Measurements from ENCODE around the gene PRMT1.

Gene PRMT1

GRCh38 chr19:49678985-49679770 lies 2.1 kb downstream of the PRMT1 start:
- Histone ChIP-seq H3K79me2 (ENCODE audit: insufficient read depth, low read length) (peaks cover 31% of the 10 kb centered on the region), H3K9me3 (ENCODE audit: low read length) (no peaks in the 10 kb centered on the region), H3K27ac (ENCODE audit: low read depth, low read length, poor library complexity, severe bottlenecking) (peak overlapping the region; percentile 37), H3K27me3 (ENCODE audit: insufficient read depth, low read length) (no peaks in the 10 kb centered on the region), H3K4me2 (ENCODE audit: low read length) (peak overlapping the region; percentile 90), H3K4me3 (ENCODE audit: low read depth, low read length, poor library complexity, severe bottlenecking) (peak overlapping the region; percentile 89), H3F3A (ENCODE audit: insufficient read depth, low read length) (no peaks in the 10 kb centered on the region), H2AFZ (ENCODE audit: low read length) (no peak overlapping the region), H3K4me1 (ENCODE audit: insufficient read depth, low read length, severe bottlenecking) (peaks cover 46% of the 10 kb centered on the region), H3K9me2 (ENCODE audit: low read depth, low read length) (no peaks in the 10 kb centered on the region), H4K20me1 (ENCODE audit: insufficient read depth, low read length) (no peaks in the 10 kb centered on the region), H3K9ac (ENCODE audit: low read length) (peak overlapping the region; percentile 25; the same call in 1 of the 2 replicates), H3K36me3 (ENCODE audit: insufficient read depth, low read length) (peaks cover 39% of the 10 kb centered on the region)
- TF ChIP-seq EZH2 (IDR thresholded peaks at IDR 0.05; ENCODE audit: borderline replicate concordance, low read length) (no peak), CTCF (IDR thresholded peaks at IDR 0.05; ENCODE audit: low read length) (no peak)

- Histone ChIP-seq H3K4me3 (ENCODE audit: low read depth, low read length, poor library complexity, severe bottlenecking) (peak overlapping the region; percentile 89), H3K9ac (ENCODE audit: low read length) (peak overlapping the region; percentile 21; the same call in 1 of the 2 replicates), H3K4me2 (ENCODE audit: low read length) (peak overlapping the region; percentile 90), H3K27ac (ENCODE audit: low read depth, low read length, poor library complexity, severe bottlenecking) (peak overlapping the region; percentile 47), H4K20me1 (ENCODE audit: insufficient read depth, low read length) (no peaks in the 10 kb centered on the region), H2AFZ (ENCODE audit: low read length) (no peak overlapping the region), H3K27me3 (ENCODE audit: insufficient read depth, low read length) (no peaks in the 10 kb centered on the region), H3K9me2 (ENCODE audit: low read depth, low read length) (no peaks in the 10 kb centered on the region), H3K79me2 (ENCODE audit: insufficient read depth, low read length) (peaks cover 31% of the 10 kb centered on the region), H3K9me3 (ENCODE audit: low read length) (no peaks in the 10 kb centered on the region), H3F3A (ENCODE audit: insufficient read depth, low read length) (no peaks in the 10 kb centered on the region), H3K36me3 (ENCODE audit: insufficient read depth, low read length) (peaks cover 46% of the 10 kb centered on the region), H3K4me1 (ENCODE audit: insufficient read depth, low read length, severe bottlenecking) (peaks cover 39% of the 10 kb centered on the region)
- TF ChIP-seq CTCF (IDR thresholded peaks at IDR 0.05; ENCODE audit: low read length) (no peak), EZH2 (IDR thresholded peaks at IDR 0.05; ENCODE audit: borderline replicate concordance, low read length) (no peak)
These were observed 2.8 kb downstream of the PRMT1 start for GRCh38 chr19:49679771-49680413.

- Histone ChIP-seq H3K27me3 (ENCODE audit: insufficient read depth, low read length) (no peaks in the 10 kb centered on the region), H3K4me2 (ENCODE audit: low read length) (peak overlapping the region; percentile 90), H3K79me2 (ENCODE audit: insufficient read depth, low read length) (peaks cover 31% of the 10 kb centered on the region), H3K4me1 (ENCODE audit: insufficient read depth, low read length, severe bottlenecking) (peaks cover 35% of the 10 kb centered on the region), H4K20me1 (ENCODE audit: insufficient read depth, low read length) (no peaks in the 10 kb centered on the region), H3K27ac (ENCODE audit: low read depth, low read length, poor library complexity, severe bottlenecking) (peak overlapping the region; percentile 47), H3K9me2 (ENCODE audit: low read depth, low read length) (no peaks in the 10 kb centered on the region), H3K4me3 (ENCODE audit: low read depth, low read length, poor library complexity, severe bottlenecking) (peak overlapping the region; percentile 89), H3K9me3 (ENCODE audit: low read length) (no peaks in the 10 kb centered on the region), H3F3A (ENCODE audit: insufficient read depth, low read length) (no peaks in the 10 kb centered on the region), H3K36me3 (ENCODE audit: insufficient read depth, low read length) (peaks cover 54% of the 10 kb centered on the region), H2AFZ (ENCODE audit: low read length) (no peak overlapping the region), H3K9ac (ENCODE audit: low read length) (peak overlapping the region; percentile 21; the same call in 1 of the 2 replicates)
- TF ChIP-seq EZH2 (IDR thresholded peaks at IDR 0.05; ENCODE audit: borderline replicate concordance, low read length) = no peak
- TF ChIP-seq CTCF (IDR thresholded peaks at IDR 0.05; ENCODE audit: low read length) = peak; percentile 97
These were observed 3.6 kb downstream of the PRMT1 start for GRCh38 chr19:49680421-49681351.

Data from OCI-LY1 (cell line).